Adipose tissue (tissue), 3 donors: Measurements from ENCODE around the gene HDGFL1. TPM values are rescaled to one million over a fixed set of nuclear protein-coding genes. Genes with fewer than 3 reads are reported as not detected.

ENCODE experiments used
- H3K27ac ChIP-seq: one replicate; pipeline ENCODE4 v1.5.1; 2013; ENCODE audit warnings: low read depth, low read length
- WGBS, 3 donors: extraction: QIAGEN DNeasy Blood & Tissue Kit; methylation state at CpG; one replicate each; pipeline ENCODE4 v1.1.7; 2013; 5-methylcytosine and 5-hydroxymethylcytosine counted together
- polyA plus RNA-seq, 3 donors: library from polyadenylated mRNA; stranded (reverse); fragments of 200-250 nt; gene quantifications; one replicate each; pipeline ENCODE4 v1.2.3, GENCODE V29; 2013
- donor health status: healthy with polysubstance abuse.
- donor health status: Bipolar disorder and iron deficiency.
- donor health status: healthy.

HDGFL1 gene
- polyA plus RNA-seq, 3 donors = not detected

DNA sequence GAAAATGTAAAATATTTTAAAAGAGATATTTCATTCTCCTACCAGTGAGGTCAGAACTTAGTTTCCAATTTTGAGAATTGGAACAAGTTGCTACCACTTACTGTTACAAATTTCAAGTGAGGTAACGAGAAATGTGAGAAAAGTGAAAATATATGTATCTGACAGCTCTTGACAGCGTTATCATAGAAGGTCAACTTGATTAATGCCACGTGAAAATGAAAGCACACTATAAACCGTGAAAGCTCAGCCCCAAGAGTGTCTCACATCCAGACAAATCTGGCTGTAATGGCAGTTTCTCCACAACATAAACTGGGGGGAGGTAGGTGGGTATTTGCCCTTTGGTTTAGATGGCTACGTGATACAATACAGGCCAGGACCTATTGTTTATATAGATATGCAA is 13.9 kb downstream of the HDGFL1 start:
- H3K27ac ChIP-seq = no peak overlapping the region
- WGBS, 3 donors = 70 to 91% (median 85%) methylated on average over 5 of the region's 5 CpGs

DNA sequence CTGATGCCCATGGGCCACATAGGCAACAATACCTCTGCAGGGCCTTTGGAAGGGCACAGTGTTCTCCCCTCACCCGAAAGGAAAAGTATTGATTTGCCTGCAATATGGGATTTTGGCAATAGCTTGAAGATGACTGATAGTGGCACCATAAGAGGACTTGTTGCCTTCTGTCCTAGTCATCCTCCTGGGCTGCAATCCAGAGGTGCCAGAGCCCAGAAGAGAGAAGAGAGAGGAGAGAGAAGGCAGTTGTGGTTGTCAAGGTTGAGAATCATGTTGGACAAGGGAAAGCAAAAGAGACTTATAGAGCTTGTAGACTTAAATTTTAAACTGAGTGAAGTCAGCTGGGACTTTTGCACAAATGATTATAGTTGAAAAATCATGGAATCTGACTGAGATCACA is 14.6 kb downstream of the HDGFL1 start:
- 60 to 94% (median 91%) methylated on average over 1 of the region's 1 CpG for WGBS, 3 donors
- H3K27ac ChIP-seq = no peak overlapping the region

DNA sequence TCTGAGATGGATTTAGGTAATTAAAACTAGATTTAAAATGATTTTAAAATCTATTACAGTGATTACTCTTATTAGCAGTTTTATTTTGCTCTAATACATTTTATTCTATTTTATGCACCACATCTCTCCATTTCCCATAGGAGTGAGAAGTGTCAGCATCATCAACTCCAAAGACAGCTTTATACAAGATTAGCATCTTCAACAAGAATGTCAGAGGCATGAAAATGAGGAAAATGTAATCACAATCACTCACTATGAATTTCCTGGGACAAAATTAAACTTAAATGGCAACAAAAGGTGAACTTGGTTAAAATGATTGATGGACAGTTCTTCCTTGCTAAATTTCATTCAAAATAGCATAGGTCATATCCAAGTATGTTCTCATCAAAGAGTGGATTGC is 19.8 kb downstream of the HDGFL1 start:
- H3K27ac ChIP-seq = no peak overlapping the region

DNA sequence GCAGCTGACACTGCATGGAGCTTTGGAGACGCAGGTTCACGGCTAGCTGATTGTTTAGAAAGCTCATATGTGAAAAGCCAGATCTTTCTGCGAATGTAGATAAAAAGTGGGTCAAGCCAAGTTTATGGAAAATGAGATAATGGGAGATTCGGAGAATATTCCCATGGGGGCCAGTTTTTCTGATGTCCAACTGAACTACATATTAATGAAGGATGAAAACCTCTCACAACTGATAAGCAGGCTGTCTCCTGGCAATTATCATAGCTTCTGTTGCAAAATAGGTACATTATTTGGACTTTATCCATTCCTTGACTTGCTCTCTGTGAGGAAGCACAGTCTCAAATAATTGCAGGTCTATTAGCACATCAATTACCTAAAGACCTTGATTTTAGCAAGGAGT is 21.1 kb downstream of the HDGFL1 start:
- no peak overlapping the region for H3K27ac ChIP-seq
- 38 to 56% (median 54%) methylated on average over 4 of the region's 4 CpGs for WGBS, 3 donors

DNA sequence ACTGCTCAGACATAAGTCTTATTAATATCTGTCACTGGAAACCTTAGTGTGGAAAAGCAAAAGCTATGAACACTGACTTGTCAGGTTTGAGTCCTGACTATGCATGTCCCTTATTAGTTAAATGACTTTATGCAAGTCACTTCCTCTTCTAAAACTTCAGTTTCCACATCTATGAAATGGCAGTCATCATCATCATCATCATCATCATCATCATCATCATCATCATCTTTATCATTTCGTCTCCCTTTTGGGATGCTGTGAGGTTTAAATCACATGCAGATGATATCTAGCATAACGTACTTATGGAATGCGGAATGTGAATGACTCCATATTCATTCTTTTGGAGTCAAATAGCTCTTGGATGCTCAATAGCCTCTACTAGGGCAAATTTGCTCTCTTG is 24.5 kb downstream of the HDGFL1 start:
- H3K27ac ChIP-seq = no peak overlapping the region
- WGBS, 3 donors = 86 to 93% (median 88%) methylated on average over 3 of the region's 3 CpGs

DNA sequence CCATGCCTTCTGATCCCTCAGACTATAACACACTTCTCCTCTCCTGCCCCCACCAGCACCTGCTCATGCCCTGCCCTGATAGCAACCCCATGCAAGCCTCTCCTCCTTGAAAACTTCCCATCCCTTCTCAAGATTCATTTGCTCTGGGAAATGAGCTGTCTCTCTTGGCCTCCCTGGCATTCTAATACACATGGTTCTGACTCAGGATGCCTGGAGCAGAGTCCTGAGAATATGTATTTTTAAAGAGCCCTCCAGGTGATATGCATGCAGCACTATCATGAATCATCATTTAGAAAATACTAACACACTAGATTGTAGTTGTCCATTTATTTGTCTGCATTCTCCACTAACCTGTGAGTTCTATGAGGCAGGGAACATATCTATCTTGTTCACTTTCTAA is 26.6 kb downstream of the HDGFL1 start:
- H3K27ac ChIP-seq = no peak overlapping the region

DNA sequence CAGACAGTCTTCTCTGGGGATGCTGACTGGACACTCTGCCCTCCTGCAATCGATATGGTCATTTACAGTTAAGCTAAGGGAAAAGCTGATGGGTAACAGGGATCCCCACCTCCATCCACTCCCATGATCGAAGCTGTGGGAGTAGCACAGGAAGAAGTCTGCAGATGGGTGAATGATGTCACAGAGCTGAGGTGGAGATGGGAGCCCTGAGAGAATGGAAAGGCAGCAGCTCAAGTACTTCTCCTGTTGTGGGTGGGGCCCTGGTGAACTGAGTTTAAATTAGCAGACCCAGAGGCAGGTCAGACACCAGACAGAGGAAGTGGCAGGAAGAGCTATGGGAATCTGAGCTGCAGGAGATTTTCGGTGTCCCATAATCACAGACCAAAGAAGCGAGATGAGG is 29.0 kb downstream of the HDGFL1 start:
- 62 to 73% (median 64%) methylated on average over 4 of the region's 4 CpGs for WGBS, 3 donors
- no peak overlapping the region for H3K27ac ChIP-seq

DNA sequence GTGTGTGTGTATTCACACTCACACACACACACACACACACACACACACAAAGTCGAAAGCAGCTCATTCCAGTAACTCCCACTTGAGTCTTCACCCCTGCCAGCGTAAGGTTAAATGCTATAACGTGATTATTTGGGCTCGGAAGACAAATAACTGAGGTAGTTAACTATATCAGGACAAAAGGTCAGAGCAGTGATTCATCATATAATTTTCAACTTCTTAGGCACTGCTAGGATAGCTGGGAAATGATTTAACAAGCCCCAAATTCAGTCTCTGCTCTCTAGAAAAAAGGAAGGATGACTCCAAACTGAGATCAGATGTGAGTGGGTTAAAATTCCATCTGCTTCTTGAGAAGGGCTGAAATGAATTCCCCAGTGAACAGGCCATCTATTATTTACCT is 30.7 kb downstream of the HDGFL1 start:
- WGBS, 3 donors = 57 to 73% (median 67%) methylated on average over 4 of the region's 4 CpGs

DNA sequence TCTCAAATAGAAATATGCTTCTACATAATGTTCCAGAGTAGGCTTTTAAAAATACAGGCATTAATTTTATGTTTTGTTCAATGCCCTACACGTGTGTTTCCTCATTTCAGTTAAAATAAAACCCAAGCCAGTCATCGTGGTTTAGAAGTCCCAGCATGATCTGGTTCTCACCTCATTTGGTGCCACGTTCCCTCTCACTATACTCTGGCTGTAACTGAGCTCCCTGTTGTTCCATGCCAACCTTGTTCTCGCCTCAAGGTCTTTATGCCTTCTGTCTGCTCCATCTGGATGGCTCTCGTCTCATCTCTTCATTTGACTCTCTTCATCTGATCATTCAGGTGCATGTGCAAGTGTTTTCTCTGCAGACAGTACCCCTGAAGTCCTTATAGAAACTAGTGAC is 32.6 kb downstream of the HDGFL1 start:
- H3K27ac ChIP-seq = no peak overlapping the region
- WGBS, 3 donors = 71 to 82% (median 82%) methylated on average over 5 of the region's 5 CpGs

More for the DNA sequence above, 30.7 kb downstream of the HDGFL1 start:
- H3K27ac ChIP-seq = no peak overlapping the region

DNA sequence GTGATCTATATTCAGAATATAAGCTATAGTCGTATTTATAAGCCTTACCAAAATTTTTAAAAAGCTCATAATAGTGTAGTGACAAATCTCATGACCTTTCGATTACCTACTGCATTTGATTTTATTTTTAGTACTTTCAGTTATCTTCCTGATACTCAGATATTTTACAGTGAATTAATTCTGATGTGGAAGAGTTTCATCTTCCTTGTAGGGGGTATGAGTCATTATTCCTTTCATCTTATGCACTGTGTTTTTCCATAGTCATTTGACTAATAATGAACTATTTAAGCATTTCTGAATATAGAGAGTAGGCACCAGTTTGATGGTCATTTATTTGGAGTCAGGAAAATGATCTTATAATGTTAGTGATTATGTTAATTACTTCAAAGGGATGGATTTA is 36.4 kb downstream of the HDGFL1 start:
- 91 to 96% (median 94%) methylated on average over 2 of the region's 2 CpGs for whole genome bisulfite sequencing, 3 donors
- no peak overlapping the region for H3K27ac ChIP-seq

DNA sequence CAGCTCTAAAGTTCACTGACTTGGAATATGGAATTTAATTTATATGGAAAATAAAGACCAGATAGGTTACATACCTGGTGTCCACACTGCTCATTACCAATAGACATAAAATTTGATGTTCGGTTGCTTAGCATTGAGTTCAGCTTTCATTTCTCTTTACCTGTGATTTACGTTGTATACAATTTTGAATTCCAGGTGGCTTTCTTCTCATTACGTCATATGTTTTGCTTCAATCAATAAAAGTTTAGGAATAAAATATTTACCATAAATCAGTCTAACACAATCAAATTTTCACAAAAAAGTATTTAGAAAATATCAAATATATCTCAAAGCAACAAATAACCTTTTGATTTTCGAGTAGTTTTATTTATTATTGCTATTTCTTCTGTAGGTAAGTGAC is 40.8 kb downstream of the HDGFL1 start:
- 69 to 90% (median 76%) methylated on average over 4 of the region's 4 CpGs for WGBS, 3 donors
- H3K27ac ChIP-seq = no peak overlapping the region

DNA sequence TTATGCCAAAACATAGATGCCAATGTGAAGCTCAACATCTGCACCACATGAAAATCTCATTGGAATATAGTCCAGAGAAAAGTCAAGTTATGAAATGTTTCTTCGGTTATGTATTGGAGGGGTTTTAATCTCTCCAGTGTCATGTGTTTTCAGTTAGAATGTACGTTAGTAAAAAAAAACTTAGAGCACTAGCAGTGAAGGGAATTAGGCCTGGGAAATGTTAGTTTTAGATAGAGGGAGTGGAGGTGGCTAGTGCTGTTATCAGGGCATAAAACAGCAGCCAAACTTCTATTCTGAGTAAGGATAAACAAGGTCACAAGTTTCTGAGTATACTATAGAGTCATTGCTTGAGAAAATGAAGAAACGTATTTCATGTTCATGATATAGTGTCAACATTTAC is 42.9 kb downstream of the HDGFL1 start:
- H3K27ac ChIP-seq = no peak overlapping the region

DNA sequence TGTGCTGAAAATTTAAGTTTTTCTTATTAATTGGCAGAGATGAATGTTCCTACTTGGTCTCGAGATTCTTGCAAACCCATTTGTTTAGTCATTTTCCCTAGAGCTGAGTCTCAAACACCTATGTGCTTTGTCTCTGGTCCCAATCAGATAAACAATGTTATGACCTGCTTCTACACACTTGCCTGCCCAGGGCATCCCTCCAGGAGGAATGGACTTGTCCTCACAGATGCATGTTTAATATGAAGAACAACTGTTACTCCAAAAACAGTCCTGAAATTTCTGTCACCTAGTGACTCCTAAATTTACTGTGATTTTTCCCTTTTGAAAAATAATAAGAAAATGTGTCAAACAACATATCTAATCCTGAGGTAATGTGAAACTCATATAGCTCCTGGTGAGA is 43.7 kb downstream of the HDGFL1 start:
- no peak overlapping the region for H3K27ac ChIP-seq
- WGBS, 3 donors = 69 to 91% (median 74%) methylated on average over 1 of the region's 1 CpG

More for the DNA sequence above, 42.9 kb downstream of the HDGFL1 start:
- WGBS, 3 donors = 30 to 54% (median 48%) methylated on average over 3 of the region's 3 CpGs

DNA sequence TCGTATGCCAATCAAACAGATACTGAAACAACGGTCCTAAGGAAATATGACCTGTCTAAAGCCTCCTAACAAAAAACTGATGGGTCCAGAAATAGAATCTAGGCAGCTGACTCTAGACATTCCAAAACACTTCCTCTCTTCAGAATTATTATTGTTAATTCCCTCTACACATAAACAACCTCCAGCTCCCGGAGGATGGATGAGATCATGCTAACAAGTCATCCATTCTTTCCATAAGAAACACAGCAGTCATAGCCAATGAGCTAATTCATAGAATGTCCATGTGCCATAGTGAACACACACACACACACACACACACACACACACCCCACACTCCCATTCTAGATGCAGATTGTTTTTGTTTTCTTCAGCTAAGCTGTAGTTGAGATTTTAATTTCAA is 44.3 kb downstream of the HDGFL1 start:
- no peak overlapping the region for H3K27ac ChIP-seq
- WGBS, 3 donors = 47 to 75% (median 53%) methylated on average over 3 of the region's 3 CpGs

DNA sequence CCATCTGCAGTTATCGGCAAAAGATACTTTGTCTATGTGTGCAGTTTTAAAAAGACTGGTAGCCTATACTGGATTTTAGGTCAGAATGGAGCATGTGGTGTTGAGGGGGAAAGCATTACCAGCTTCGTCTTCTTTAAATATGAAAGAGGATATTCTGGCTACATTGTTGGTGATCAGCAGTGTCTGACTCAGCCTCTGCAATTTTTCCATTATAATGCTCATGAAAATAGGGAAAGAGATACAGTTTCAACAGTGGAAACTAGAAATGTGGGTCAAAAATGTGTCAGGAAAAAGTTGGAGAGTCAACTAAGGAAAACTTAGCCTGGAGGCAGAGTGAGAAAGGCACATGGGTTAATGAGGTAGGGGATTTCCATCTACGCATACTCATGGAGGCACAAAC is 45.2 kb downstream of the HDGFL1 start:
- 49 to 88% (median 78%) methylated on average over 3 of the region's 3 CpGs for WGBS, 3 donors
- H3K27ac ChIP-seq = no peak overlapping the region

DNA sequence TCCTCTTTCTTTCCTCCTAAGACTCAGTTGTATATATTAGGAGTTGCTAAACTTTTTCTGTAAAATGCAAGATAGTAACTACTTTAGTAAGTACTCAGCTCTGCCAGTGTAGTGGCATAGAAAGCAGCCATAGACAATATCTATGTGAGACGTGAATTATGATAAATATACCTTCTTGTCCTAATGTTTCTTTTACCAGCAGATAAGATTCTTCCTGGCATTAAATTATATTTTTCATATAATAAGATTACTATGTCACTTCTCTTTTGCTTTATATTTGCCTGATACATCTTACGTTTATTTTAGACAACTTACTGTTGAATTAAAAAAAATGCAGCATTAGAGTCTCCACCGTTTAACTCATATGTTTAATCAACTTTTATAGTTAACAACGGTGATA is 51.7 kb downstream of the HDGFL1 start:
- H3K27ac ChIP-seq = no peak overlapping the region
- 59 to 82% (median 73%) methylated on average over 4 of the region's 4 CpGs for WGBS, 3 donors
